ENCODE data around the gene PRKCH.

The PRKCH gene

DNA sequence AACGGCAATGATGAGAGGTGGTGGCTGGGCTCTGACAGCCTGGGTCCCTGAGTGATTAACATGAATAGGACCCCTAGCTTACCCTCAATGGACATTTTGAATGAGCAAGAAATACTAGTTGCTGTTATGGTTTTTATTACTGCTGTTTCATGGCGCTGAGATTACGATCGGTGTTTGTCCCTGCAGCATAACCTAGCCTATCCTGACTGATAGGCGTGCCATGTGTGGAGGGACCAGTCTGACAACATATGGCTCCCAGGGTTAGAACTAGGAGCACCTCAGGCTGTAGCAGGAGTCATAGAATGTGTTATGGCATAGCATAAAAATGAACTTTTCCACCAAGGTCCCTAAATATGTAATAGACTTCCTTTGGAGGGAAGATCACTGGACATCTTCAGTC lies 236.5 kb downstream of the PRKCH start:
- DNase-seq, result no peak

DNA sequence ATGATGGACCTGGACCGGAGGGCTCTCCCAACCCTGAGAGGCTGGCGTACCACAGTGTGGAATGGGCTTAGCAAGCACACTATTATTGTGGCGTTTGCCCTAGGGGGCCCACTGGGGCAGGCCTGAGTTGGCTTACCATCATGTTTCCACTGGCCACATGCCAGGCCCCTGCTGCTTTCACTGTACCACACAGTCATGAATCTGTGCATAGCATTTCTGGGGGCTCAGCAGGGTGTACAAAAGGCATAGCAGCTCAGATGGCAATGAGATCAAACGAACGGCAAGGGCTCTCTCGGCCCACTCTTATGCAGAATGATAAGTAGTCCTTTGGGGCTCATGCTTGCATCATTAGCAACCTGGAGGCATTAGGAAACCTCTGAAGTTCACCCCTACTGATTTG lies 236.9 kb downstream of the PRKCH start:
- DNase-seq, result no peak

- no peak for DNase-seq
Observed at GRCh38 chr14:61559641-61560201, 238.3 kb downstream of the PRKCH start.

- DNase-seq, result no peak
Observed at GRCh38 chr14:61560323-61560722, 238.9 kb downstream of the PRKCH start.

GRCh38 chr14:61561104-61561503 lies 239.7 kb downstream of the PRKCH start:
- DNase-seq, result no peak

DNA sequence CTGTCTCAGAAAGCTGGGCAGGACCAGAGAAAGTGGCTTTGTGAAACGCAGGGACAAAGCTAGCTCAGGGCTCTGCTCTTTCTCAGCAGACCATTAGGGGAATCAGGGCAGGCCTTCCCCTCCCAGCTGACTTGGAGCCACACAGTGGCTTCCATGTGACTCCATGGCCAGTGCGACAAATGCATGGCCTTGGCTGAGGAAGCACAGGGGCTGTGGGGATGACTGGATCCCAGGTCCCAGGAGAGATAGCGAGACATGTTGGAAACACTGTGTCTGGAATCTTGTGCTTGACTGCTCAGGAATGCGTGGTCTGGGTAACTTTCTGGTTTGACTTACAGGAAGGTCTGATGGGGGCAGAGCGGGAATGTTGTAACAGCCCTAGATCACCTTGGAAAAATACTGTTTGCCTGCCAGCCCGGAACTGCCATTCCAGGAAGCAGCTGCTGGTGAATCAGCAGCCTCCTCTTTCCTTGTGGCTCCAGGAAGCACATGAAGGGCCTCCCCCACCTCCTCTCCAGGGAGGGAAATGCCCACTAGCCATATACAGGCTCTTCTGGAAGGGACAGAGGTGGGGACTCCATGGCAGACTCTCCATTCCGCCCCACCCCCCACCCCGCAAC lies 240.4 kb downstream of the PRKCH start:
- DNase-seq, result no peak

DNA sequence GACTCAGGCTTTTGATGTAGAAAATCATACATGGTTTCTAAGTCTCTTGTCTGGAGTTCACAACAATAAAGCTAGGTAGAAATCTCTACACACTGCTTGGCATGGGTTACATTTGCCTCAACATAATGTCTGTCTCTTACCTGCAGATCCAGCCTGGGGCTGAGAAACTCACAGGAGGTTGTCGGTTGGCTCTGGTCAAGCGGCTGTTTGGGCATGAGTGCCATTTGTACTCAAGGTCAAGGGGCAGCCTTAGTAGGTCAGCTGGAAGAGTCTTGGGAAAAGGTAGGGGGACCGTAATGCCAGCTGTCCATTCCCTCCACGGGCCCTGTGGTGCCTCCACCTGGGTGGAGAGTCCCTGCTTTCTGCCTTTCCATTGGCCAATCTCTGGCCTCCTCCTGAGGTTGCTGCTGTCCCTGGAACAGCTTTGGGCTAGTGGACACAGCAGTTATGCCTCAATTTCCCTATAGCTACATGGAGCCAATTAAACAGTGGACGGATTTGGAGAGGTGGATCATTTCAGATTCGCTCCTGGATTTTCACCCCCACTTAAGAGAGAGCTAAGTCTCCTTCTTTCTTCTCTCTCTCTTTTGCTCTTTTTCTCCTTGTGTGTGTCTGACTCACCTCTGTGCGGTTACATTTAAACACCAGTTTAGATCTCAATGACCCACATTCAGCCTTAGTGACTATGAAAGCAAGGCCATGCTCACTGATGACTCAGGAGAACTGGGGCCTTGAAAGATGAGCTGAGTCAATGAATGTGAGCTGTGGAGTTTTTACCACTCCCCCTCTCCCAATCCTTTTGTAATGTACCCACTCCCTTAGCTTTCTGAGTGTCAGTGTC lies 241.2 kb downstream of the PRKCH start:
- DNase-seq, result no peak

- no peak for DNase-seq
Observed at GRCh38 chr14:61563162-61563511, 241.8 kb downstream of the PRKCH start.

DNA sequence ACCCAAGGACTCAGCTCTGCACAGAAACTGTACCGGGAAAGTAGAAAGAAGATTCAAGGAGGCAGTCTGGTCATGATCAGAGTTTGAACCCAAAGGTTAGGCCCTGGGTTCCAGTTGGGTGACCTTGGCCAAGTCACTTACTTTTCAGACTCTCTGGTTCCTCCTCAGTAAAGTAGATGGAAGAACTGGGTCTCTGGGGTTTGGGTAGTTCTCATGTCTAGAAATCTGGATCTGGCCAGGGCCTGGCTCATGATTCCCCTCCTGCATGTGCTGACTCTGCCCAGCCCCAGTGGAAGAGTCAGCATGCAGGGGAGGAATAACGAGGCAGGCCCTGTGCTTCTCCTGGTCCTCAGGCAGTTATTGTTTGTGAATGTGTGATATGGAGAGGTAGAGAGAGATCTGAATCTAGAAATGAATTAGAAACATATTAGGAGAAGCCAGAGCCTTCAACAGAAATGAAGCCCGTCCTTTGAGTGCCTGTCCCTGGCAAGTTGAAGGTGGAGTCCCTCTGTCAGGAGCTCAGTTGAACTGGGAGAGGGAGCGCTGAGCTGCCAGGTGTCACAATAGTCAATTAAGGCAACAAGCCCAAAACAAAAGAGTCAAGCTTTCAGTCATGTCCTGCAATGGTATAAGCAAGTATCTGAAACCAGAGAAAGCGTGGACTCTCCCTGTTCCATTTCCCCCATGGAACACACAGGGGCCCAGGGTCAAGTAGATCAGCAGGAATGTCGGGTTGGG lies 242.7 kb downstream of the PRKCH start:
- no peak for DNase-seq

DNA sequence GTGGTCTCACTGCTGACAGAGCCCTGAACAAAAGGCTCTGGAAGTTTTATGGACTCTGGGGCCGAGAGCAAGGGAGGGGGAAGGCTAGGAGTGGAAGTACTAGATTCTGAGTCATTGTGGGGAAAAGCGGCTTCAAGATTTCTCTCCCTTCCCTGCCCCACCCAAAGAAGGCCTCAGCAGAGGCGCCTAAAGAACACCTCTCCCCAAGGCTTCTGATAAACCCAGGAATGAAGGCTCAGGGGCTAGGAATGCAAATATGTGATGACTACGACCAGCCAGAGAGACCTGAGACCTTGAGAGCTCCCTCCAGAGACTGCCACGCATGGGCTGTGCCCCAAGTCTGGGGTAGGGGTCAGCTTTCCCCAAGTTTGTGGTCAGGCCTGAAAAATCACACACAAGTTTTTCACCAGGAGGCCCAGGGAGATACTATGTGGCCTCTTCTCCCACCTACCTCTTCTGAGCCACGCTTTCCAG lies 243.3 kb downstream of the PRKCH start:
- no peak for DNase-seq

DNA sequence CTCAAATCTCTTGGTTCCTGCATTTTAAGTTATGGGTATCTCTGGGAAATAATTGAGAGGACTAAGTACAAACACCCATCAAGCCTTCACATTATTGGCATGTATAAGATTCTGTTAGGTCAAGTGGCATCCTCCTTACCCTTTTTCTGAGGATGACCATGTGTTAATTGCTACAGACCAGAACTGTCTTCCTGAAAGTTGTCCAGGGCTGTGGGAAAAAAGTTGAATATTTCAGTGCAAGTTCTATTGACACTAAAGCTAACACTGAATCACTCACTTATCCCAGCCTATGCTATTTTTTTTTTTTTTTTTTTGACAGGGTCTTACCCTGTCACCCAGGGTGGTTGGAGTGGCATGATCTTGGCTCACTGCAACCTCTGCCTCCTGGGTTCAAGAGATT lies 243.8 kb downstream of the PRKCH start:
- DNase-seq, result no peak

- DNase-seq, result no peak
Observed at GRCh38 chr14:61565836-61566536, 244.6 kb downstream of the PRKCH start.

GRCh38 chr14:61566537-61567225 lies 245.3 kb downstream of the PRKCH start:
- no peak for DNase-seq

GRCh38 chr14:61567838-61568571 lies 246.6 kb downstream of the PRKCH start:
- DNase-seq, result no peak

DNA sequence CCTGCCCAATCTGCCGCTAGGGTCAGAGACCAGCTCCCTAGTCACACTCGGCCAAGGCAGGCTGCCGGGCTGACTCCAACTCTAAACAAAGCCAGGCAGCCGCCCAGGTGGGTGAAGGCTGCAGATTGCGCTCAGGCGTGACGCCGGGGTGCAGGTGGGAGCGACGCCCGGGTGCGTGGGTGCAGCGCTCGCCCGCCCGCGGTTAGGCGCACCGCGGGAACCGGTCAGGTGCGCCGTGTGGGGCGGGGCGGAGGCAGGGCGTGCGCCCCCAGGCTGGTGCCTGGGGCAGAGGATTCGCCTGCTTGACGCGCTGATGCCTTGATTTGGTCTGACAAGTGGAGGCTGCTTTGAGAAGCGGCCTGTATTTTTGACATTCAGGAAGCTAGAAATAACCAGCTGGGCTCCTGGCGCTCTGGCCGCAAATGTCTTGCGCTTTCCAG lies 247.2 kb downstream of the PRKCH start:
- DNase-seq, result no peak

DNA sequence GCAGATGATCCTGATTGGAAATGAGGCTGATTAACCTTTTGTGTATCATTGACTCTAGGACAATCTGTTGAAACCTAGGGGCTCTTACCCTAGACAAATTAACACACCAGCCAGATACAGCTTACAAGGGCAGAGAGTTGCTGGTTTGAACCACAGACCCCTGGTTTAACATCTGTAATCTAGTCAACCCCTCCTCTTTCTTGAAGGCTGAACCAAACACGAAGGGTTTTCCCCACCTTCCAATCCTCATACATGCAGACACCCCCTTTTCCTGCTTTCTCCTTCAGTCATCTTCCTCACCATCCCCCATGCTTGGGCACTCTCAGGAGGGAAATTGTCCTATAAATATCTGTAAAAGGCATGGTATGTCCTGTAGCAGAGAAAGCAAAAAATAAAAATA lies 247.9 kb downstream of the PRKCH start:
- no peak for DNase-seq

GRCh38 chr14:61569812-61570548 lies 248.6 kb downstream of the PRKCH start:
- peak; percentile 92 for DNase-seq

DNA sequence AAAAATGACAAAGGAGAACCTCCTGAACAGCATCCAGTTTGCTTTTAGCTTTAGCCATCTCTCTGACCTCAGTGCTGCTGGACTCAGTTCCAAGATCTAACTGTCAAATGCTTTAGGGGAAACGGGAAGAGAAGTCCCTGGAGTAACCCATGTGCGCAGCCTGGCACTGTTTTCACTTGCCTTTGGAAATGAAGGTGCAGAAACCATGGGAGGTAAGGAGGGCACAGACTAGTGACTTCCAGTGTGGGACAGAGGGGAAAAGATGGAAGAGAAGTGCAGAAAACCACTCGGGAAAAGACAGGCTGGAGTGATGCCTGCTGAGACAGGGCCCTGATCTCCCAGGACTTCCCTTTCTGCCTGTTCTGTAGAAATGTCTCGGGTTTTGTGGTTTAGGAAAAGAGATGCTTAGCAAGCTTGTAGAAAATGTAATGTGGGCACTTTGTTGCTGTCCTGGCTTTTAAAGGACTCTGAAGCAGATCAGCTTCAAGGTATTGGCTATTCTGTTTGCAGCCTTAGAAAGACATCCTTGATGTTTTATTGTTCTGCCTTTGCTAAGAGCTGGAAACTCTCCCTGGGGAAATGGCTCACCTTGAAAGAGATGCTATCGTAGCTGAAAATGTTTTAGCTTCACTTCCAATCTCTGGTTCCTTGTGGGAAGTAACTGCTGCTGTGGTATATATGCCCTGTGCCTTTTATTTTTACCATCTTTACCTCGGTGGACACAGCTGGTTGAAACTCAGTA lies 249.3 kb downstream of the PRKCH start:
- no peak for DNase-seq

- no peak for DNase-seq
Observed at GRCh38 chr14:61571917-61572316, 250.5 kb downstream of the PRKCH start.

- no peak for DNase-seq
Observed at GRCh38 chr14:61573321-61573720, 251.9 kb downstream of the PRKCH start.
